Kidney capillary endothelial cell (primary cell): ENCODE data around the gene NAA25.
"Not testable (repeated sequence)": the region's sequence is repeated elsewhere in the genome, so short reads cannot be mapped to it uniquely, and the experiment has no call there.

Source experiments
- DNase-seq: peaks from one replicate; pipeline ENCODE4 v3.0.0-alpha.2; 2018; ENCODE audit warnings: low spot score

The NAA25 gene

DNA sequence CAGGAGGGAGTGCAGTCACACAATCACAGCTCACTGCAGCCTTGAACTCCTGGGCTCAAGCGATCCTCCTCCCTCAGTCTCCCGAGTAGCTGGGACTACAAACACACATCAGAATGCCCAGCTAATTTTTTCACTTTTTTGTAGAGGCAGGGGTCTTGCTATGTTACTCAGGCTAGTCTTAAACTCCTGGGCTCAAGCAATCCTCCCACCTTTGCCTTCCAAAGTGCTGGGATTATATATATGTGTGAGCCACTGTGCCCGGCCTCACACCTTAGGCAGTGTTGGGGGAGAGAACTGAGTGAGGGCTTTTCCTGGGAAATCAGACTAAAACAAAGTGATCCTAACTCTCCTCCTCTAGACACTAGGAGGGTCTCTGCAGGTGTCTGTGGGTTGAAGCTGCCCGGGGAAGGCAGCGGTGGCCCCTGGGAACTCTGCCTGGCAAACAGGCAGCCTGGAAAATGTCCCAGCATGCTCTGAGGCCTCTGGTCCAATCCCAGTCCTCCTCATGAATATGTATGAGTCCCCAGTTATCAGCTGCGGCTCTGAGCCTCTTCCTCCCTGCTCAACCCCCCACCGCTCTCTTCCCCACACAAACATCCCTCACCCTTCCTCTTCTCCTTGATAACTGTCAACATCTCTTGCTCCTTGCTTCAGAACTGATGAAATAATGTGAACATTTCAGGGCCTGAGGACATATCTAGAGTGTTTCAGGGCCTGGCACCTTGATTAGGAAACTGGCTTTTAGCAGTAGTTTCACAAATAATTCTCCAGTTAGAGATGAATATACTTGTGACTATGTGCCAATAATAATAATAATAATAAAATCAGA, 7.9 kb upstream of the NAA25 start:
- peak; percentile 25 for DNase-seq

DNA sequence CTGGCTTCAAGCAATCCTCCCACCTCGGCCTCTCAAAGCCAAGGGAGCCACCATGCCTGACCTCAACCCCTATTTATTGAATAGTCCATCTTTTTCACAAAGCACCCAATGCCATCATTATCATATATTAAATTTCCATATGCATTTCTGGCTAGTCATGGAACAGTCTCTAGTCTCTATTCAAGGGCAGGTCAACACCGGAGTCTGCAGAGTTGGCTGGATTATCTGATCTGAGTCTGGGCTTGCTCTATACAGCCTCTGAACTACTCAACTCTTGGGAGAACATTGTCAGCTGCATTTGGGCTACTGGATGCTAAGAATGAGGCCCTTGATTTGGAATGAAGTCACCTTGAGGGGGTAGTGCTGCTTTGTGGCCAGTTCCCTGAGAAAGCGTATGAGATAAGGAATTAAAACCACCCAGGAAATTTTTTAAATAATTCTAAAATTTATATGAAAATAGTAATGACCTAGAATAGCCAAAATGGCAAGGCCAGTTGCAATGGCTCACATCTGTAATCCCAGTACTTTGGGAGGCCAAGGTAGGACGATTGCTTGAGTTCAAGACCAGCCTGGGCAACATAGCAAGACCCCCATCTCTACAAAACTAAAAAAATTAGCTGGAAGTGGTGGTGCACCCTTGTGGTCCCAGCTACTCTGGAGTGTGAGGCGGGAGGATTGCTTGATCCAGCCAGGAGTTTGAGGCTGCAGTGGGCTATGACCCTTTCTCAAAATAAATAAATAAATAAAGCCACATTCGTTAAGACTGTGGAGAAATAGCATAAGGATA, 6.9 kb upstream of the NAA25 start:
- no peak for DNase-seq

DNA sequence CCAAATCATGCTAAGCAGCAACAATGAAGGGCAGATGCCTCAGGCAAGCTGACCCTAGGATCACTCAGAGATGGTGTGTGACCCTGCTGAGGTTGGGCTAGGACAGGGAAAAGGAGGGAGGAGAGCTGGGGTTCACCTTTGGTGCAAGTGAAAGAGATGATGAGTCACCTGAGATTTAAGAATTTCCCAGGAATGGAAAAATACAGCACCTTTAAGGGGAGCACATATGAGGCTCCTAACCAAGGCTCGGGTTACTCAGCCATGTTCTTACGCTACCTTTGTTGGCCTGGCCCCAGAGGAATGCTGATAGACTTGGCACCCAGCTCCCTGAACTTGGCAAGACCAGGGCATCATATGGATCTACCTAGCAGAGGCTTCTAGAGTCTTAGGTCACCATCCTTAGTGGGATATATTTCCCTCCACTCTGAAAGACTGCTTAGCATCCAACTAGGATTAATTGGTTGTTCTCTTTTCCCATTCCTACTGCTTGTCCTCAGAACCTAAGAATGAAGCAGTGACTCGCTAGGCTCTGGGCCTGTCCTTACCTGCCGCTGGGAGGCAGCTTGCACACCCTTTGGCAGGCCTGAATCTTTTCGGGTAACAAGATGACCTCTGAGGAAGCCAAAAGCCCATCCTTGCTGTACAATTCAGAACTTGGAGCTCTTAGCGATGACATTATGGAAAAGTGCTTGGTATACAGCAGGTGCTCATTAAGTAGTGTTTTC, 4.0 kb upstream of the NAA25 start:
- no peak for DNase-seq

DNA sequence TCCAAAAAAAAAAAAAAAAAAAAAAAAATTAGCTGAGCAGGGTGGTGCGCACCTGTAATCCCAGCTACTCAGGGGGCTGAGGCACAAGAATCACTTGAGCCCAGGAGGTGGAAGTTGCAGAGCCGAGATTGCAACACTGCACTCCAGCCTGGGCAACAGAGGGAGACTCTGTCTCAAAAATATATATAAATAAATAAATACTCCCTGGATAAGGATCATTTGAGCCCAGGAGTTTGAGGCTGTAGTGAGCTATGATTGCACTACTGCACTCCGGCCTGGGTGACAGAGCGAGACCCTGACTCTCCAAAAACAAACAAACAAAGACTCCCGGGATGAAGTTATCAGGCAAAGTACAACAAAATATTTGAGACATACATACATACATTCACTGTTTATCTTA, 3.3 kb upstream of the NAA25 start:
- DNase-seq, result no peak

DNA sequence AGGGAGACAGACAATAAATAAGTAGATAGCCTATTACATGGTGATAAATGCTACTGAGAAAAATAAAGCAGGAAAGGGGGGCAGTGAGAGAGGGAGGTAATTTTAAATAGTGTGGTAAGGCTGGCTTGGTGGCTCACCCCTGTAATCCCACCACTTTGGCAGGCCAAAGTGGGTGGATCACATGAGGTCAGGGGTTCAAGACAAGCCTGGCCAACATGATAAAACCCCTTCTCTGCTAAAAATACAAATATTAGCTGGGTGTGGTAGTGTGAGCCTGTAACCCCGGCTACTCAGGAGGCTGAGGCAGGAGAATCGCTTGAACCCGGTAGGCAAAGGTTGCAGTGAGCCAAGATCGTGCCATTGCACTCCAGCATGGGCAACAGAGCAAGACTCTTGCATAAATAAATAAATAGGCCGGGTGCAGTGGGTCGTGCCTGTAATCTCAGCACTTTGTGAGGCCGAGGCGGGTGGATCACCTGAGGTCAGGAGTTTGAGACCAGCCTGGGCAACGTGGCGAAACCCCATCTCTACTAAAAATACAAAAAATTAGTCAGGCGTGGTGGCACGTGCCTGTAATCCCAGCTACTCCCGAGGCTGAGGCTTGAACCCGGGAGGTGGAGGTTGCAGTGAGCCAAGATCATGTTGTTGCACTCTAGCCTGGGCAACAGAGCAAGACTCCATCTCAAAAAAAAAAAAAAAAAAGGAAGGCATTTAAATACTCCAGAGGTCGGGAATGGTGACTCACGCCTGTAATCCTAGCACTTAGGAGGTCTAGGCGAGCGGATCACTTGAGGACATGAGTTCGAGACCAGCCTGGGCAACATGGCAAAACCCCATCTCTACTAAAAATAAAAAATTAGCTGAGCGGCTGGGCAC, 2.4 kb upstream of the NAA25 start:
- not testable (repeated sequence) for DNase-seq

DNA sequence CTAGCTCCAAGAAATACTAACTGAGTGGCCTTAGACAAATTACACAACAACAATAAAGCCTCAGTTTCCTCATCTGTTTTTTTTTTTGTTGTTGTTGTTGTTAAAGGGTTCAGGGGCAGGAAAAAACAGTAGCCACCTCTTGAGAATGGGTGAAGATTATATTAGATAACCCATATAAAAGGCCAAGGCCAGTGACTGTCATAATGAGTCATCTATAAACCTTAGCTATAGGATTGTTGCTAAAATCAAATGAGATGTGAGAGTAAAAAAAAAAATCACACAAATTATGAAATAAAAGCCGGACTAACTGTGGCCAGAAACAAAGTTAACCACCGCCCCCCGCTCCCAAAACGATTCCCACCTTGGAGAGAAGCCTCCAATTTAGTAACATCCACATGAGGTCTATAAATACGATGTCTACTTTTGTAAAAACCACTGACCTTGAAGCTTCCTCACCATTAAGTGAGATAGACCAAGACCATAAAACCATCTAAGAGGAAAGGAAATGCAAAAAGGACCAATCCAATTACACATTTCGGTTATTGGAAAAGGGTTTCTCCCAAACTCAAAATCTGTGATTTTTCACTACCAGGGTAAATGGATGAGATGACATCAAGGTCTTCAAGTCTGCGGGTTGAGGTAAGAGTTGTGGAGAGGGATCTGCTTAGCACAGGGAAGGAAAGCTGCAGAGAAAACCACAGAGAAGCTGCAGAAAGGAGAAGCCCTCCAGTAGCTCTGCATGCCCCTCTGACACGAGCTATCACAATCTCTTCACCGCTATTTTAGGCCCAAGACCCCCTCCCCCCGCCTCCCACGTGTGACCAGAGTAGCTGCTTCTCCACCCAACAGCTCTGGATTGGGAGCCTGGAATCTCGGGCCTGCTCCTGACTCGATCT, 1.0 kb downstream of the NAA25 start:
- no peak for DNase-seq

DNA sequence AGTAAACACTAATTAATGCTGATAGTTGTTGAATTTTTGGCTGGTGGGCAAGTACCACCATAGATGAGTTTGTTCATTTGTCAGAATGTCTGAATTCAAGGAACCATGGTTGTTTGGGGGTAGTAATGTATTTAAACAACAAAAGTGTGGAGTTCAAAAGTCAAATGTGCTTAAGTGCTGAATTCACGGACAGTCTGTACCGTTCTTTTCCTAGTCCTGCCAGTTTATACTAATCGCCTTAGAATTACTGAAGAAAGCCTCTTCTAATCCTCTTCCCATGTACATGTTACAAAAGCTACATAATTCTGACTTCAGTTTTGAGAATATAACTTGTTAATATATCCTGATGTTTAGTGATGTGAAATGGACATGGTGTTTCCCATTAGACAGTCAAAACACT, 2.7 kb downstream of the NAA25 start:
- no peak for DNase-seq

DNA sequence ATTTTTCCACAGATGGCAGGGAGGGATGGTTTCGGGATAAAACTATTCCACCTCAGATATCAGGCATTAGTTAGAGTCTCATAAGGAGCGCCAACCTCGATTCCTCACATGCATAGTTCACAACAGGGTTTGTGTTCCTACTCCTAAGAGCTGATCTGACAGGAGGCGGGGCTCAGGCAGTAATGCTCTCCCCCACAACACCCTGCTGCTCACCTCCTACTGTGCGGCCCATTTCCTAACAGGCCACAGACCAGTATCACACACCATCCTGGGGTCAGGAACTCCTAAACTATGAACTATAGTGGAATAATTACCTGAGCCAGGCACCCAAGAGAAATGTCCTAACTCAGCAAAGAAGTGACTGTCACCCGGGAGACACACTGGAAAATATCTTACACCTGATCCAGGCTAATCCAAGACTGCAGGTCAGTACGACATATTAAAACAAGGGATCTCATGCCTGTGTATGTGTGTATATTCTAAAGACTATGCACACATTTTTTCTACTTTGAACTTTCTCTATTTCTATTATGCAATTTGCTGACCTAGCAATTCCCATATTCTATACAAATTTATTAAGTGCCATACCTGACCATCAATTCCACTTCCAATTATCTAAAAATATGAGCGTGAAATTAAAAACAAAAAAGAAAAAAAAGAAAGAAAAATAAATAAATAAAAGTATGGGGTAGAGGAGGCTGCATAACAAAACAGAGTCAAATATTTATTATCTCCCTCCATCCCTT, 4.7 kb downstream of the NAA25 start:
- DNase-seq, result no peak

DNA sequence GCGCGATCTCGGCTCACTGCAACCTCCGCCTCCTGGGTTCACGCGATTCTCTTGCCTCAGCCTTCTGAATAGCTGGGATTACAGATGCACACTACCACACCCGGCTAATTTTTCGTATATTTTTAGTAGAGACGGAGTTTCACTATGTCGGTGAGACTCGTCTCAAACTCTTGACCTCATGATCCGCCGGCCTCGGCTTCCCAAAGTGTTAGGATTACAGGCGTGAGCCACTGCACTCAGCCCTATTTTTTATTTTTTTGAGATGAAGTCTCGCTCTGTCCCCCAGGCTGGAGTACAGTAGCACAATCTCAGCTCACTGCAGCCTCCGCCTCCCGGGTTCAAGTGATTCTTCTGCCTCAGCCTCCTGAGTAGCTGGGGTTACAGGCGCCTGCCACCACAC, 5.8 kb downstream of the NAA25 start:
- not testable (repeated sequence) for DNase-seq

DNA sequence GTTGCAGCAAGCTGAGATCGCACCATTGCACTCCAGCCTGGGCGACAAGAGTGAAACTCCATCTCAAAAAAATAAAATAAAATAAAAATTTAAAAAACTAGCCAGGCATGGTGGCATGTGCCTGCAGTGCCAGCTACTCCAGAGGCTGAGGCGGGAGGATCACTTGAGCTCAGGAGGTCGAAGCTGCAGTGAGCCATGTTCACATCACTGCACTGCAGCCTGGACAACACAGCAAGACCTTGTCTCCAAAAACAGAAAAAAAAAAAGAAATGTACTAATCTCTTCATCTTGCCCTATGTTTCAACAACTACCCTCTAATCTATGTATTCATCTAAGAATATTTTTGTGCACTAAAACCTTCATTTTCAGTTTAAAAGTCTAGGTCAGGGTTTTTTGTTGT, 6.5 kb downstream of the NAA25 start:
- no peak for DNase-seq

DNA sequence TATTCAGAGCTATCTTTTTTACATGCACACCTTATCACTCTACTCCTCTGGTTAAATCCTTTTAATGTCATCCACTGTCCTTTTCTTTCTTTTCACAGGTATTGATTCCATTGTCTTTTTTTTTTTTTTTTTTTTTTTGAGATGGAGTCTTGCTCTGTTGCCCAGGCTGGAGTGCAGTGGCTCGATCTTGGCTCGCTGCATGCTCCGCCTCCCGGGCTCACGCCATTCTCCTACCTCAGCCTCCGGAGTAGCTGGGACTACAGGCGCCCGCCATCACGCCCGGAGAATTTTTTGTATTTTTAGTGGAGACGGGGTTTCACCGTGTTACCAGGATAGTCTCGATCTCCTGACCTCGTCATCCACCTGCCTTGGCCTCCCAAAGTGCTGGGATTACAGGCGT, 8.1 kb downstream of the NAA25 start:
- DNase-seq, result not testable (repeated sequence)

DNA sequence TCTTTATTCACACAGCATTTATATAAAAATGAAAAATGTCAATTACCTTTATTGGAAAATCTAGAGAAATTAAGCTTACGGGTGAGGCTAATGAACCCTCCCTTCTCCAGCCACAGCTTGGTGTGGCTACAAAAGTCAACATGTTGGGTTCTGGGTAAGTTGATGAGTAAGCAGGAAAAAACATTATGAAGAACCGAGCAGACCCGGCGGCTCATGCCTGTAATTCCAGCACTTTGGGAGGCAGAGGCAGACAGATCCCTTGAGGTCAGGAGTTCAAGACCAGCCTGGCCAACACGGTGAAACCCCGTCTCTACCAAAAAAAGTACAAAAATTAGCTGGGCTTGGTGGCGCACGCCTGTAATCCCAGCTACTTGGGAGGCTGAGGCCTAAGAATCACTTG, 10.9 kb downstream of the NAA25 start:
- DNase-seq, result no peak

DNA sequence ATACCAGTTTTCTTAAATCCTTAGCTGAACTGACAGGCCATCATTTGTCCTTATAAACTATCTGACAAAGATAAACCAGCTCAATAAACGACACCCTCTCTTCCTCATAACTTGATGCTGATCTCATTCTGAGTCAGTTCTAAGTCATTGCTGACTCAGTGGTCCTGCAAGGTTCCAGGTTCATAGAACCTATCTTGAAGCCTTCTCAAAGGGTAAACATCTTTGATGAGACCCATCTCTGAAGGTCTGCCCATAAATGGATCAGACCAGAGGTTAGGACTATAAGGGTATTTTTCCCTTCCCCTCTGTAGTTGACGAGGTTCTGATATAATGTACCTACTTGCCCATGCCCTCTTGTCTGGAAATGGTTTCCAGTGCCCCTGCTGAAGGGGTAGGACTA, 11.9 kb downstream of the NAA25 start:
- DNase-seq, result peak; percentile 67

DNA sequence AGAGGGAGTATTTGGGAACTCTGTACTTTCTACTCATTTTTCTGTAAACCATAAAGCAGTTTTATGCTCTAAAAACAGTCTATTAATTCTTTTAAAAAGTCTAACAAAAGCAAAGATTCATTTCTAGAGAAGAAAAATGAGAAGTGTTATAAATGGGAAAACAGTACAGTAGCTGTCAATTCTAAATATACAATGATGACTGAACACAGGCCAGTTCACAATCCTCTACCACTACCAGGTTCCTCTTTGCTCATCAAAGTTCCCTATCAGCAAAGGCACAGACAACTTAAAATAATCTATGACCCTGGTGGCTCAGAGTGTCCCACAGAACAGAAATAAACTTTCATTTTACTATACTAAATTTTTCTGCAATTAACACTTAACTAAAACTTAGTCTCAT, 12.5 kb downstream of the NAA25 start:
- DNase-seq, result no peak

DNA sequence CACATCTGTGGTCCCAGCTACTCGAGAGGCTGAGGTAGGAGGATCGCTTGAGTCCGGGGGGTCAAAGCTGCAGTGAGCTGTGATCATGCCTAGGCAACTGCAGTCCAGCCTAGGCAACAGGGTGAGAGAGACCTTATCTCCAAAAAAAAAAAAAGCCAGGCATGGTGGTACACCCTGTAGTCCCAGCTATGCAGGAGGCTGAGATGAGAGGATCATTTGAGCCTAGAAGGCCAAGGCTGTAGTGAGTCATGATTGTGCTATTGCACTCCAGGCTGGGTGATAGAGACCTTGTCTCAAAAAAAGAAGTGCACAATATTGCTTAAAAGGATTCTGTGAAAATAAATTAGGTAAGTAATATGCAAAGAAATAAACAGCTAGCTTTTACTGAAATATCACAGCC, 17.0 kb downstream of the NAA25 start:
- no peak for DNase-seq

DNA sequence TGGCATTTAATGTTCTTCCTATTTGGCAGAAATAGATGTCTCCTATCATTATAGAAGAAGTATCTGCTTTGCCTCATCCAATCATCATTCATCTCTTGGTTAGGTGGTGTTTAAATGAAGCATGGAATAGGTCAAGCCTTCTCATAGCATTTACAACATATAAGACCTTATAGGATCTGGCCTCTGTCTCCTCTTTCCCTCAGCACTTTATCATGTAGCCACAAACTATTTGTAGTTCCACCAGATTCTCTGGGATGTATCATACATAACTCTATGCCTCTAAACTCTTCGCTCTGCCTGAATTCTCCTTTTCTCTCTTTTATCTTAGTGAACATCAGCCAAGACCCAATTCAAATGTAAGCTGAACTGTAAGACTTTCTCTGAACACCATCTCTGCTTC, 20.7 kb downstream of the NAA25 start:
- no peak for DNase-seq

DNA sequence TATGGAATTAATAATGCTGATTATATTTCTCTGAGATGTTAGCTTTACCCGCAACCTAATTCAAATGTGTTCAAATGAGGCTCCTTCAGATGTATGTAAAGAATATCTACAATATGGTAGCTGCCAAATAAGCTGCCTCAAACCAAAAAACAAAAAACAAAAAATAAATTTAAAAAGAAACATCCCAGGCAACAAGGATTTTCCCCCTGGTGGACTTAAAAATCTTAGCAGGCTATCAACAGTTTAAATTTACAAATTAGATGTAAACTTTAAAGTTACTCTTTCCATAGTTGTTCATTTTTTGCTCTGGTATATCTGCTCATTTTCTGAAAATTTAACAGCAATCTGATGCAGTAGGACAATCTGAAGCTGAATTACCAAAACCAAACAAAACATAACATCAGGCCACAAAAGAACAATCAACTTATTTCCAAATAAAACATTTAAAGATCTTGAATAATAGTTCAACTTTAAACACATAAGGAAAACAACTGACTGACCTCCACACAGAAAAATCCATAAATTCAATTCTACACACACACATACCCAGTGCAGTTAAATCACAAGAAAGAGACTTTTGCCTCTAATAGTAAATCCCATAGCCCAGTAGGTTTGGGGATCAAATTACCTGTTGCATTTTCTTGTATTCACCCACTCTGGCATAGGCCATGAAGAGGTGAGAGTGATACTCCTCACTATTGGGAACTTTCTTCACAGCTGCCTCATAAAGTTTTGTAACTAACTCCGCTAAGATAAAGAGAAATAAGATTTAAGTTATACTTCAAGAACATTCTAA, 21.3 kb downstream of the NAA25 start:
- no peak for DNase-seq

DNA sequence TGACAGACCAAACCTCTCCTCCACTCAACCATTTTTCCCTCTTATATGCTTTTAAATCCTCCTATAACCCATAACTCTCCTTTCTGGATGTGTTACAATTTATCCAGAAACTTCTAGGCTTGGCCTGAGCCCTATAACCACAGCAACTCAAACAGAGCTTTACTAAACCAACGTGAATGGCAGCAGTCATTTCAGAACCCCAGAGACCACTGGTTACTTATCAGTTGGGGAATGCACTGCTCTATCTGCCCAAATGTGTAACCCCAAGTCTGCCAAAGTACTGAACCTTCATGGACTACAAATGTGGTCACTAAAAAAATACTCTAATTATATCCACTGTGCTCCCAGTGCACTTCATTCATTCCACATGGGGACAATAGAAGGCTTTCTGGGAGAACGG, 42.0 kb downstream of the NAA25 start:
- no peak for DNase-seq

DNA sequence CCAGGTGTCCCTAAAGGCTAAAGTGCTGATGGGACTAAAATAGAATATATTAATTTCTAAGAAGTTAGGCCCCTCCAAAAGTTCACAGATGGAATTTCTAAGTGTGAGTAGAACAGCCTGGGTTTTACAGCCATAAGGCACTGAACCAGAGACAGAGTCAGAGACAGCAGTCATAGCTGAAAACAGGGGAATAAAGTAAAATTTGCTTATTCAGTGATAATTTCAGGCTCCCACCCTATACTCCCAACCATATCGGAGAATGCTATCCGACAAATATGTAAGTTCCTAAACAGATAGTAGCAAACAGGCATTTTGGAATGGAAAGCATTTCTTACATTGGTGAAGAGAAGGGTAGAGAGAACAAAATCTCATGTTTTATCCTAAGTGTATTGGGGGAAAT, 45.3 kb downstream of the NAA25 start:
- DNase-seq, result no peak
